Measurements from ENCODE around the gene RPS6KC1. TPM values are rescaled to one million over a fixed set of nuclear protein-coding genes. Genes with fewer than 3 reads are reported as not detected.
A peak's percentile ranks its signal among the peaks of the same experiment; 100 is the strongest.

RPS6KC1 gene
- polyA plus RNA-seq, 1 donor (not counting 4 experiments of a cell fraction or from before 2014, with no cell fraction given), result 13.0 TPM

DNA sequence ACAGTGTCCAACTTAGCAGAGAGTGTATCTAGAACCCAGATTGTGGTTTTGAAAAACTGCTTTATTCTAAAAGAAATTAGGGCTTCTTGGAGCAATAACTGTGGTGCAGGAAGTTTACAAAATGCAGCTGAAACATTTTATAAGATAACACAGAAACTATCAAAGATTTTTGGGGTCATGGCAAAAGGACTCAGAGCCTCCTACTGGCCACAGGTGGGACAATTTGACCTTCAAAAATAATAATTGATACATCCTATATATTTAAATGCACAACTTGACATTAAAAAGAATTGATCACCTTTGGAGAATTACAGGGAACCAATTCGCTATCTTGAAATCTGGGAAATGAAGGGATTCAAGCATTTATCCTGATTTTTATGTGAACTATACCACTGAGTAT lies 235.2 kb downstream of the RPS6KC1 start:
- TF ChIP-seq, protein P1, sequence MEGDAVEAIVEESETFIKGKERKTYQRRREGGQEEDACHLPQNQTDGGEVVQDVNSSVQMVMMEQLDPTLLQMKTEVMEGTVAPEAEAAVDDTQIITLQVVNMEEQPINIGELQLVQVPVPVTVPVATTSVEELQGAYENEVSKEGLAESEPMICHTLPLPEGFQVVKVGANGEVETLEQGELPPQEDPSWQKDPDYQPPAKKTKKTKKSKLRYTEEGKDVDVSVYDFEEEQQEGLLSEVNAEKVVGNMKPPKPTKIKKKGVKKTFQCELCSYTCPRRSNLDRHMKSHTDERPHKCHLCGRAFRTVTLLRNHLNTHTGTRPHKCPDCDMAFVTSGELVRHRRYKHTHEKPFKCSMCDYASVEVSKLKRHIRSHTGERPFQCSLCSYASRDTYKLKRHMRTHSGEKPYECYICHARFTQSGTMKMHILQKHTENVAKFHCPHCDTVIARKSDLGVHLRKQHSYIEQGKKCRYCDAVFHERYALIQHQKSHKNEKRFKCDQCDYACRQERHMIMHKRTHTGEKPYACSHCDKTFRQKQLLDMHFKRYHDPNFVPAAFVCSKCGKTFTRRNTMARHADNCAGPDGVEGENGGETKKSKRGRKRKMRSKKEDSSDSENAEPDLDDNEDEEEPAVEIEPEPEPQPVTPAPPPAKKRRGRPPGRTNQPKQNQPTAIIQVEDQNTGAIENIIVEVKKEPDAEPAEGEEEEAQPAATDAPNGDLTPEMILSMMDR (optimal IDR thresholded peaks at IDR 0.05 in 1 of 3, IDR thresholded peaks at IDR 0.05 in 1 of 3, conservative IDR thresholded peaks at IDR 0.05 in 1 of 3; ENCODE audit: extremely low read depth in 1 of 3, insufficient read depth in 2 of 3, low read length in 3 of 3), result peak in 1 of 3 experiments; percentile 32
- no peak for TF ChIP-seq EZH2 (IDR thresholded peaks at IDR 0.05; ENCODE audit: low read length)
- no peaks in the 10 kb centered on the region for H4K20me1 ChIP-seq (ENCODE audit: control insufficient read depth, extremely low read depth, insufficient read depth, low read length)
- H3K4me1 ChIP-seq (ENCODE audit: control insufficient read depth, extremely low read depth, insufficient read depth, low read length), result no peaks in the 10 kb centered on the region
- H3K9me3 ChIP-seq (ENCODE audit: control insufficient read depth, low read depth, low read length), result no peaks in the 10 kb centered on the region
- no peak overlapping the region for H3K9ac ChIP-seq (ENCODE audit: control insufficient read depth, extremely low read depth, insufficient read depth, low read length)
- no peak overlapping the region for H2AFZ ChIP-seq (ENCODE audit: control insufficient read depth, low read length)
- no peak for FAIRE-seq
- H3K4me3 ChIP-seq (ENCODE audit: control insufficient read depth in 2 of 3, extremely low read depth in 1 of 3, insufficient read depth in 2 of 3, low read depth in 1 of 3, low read length in 3 of 3), result no peak overlapping the region
- dilution Hi-C loops (cut with MboI; ENCODE audit: extremely low pct_ligation_motif_present, low sequenced_read_pairs), result no loop called here
- no peak overlapping the region for H3K27ac ChIP-seq (ENCODE audit: control insufficient read depth, insufficient read depth, low read length)
- H3K4me2 ChIP-seq (ENCODE audit: control insufficient read depth, extremely low read depth, insufficient read depth, low read depth, low read length), result no peak overlapping the region
- no peaks in the 10 kb centered on the region for H3K9me1 ChIP-seq (ENCODE audit: control insufficient read depth, extremely low read depth, insufficient read depth, low read length)
- no peaks in the 10 kb centered on the region for H3K79me2 ChIP-seq (ENCODE audit: control insufficient read depth, insufficient read depth, low read length)
- no peaks in the 10 kb centered on the region for H3K27me3 ChIP-seq (ENCODE audit: control insufficient read depth, extremely low read depth, insufficient read depth, low read length)
- no peak for DNase-seq (ENCODE audit: low read depth, low spot score)
- no peaks in the 10 kb centered on the region for H3K36me3 ChIP-seq (ENCODE audit: control insufficient read depth in 2 of 2, extremely low read depth in 1 of 2, insufficient read depth in 2 of 2, low read length in 2 of 2)

DNA sequence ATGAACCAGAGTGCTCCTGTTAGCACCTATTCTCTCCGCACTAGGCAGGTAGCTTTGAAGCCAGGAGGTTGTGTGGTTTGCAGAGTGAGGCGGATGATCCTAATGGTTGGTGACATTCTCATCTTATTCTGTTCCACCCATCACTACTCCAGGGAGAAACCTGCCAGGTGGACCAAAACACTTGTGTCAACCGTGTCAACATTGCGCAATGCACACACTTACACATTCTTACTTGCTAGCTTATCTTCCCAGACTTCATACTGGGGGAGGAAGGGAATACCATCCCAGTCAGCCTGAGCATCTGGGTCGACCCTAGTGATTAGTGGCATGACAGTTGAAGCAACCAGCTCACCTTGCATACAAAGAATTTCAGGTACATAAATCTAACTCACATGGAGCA lies 236.9 kb downstream of the RPS6KC1 start:
- H3K79me2 ChIP-seq (ENCODE audit: control insufficient read depth, insufficient read depth, low read length), result no peaks in the 10 kb centered on the region
- DNase-seq (ENCODE audit: low read depth, low spot score) (no peak), FAIRE-seq (no peak)
- no peak overlapping the region for H3K27ac ChIP-seq (ENCODE audit: control insufficient read depth, insufficient read depth, low read length)
- TF ChIP-seq, protein P1 (optimal IDR thresholded peaks at IDR 0.05 in 1 of 3, IDR thresholded peaks at IDR 0.05 in 1 of 3, conservative IDR thresholded peaks at IDR 0.05 in 1 of 3; ENCODE audit: extremely low read depth in 1 of 3, insufficient read depth in 2 of 3, low read length in 3 of 3), result no peak
- no peak for TF ChIP-seq EZH2 (IDR thresholded peaks at IDR 0.05; ENCODE audit: low read length)
- H2AFZ ChIP-seq (ENCODE audit: control insufficient read depth, low read length), result no peak overlapping the region
- H3K4me1 ChIP-seq (ENCODE audit: control insufficient read depth, extremely low read depth, insufficient read depth, low read length), result no peaks in the 10 kb centered on the region
- no peaks in the 10 kb centered on the region for H3K9me3 ChIP-seq (ENCODE audit: control insufficient read depth, low read depth, low read length)
- H3K9me1 ChIP-seq (ENCODE audit: control insufficient read depth, extremely low read depth, insufficient read depth, low read length), result no peaks in the 10 kb centered on the region
- dilution Hi-C loops (cut with MboI; ENCODE audit: extremely low pct_ligation_motif_present, low sequenced_read_pairs), result no loop called here
- no peak overlapping the region for H3K4me3 ChIP-seq (ENCODE audit: control insufficient read depth in 2 of 3, extremely low read depth in 1 of 3, insufficient read depth in 2 of 3, low read depth in 1 of 3, low read length in 3 of 3)
- no peaks in the 10 kb centered on the region for H4K20me1 ChIP-seq (ENCODE audit: control insufficient read depth, extremely low read depth, insufficient read depth, low read length)
- H3K9ac ChIP-seq (ENCODE audit: control insufficient read depth, extremely low read depth, insufficient read depth, low read length), result no peak overlapping the region
- H3K27me3 ChIP-seq (ENCODE audit: control insufficient read depth, extremely low read depth, insufficient read depth, low read length), result no peaks in the 10 kb centered on the region
- H3K4me2 ChIP-seq (ENCODE audit: control insufficient read depth, extremely low read depth, insufficient read depth, low read depth, low read length), result no peak overlapping the region
- H3K36me3 ChIP-seq (ENCODE audit: control insufficient read depth in 2 of 2, extremely low read depth in 1 of 2, insufficient read depth in 2 of 2, low read length in 2 of 2), result no peaks in the 10 kb centered on the region

All from keratinocyte (primary cell).